IPS-NIHi11 (cell line): ENCODE data around the gene PPP2R2C.
A peak's percentile ranks its signal among the peaks of the same experiment; 100 is the strongest.

Experiments used
- DNase-seq: peaks from one replicate; pipeline ENCODE4 v3.0.0; 2012; ENCODE audit warnings: mixed read lengths, low spot score

PPP2R2C gene

DNA sequence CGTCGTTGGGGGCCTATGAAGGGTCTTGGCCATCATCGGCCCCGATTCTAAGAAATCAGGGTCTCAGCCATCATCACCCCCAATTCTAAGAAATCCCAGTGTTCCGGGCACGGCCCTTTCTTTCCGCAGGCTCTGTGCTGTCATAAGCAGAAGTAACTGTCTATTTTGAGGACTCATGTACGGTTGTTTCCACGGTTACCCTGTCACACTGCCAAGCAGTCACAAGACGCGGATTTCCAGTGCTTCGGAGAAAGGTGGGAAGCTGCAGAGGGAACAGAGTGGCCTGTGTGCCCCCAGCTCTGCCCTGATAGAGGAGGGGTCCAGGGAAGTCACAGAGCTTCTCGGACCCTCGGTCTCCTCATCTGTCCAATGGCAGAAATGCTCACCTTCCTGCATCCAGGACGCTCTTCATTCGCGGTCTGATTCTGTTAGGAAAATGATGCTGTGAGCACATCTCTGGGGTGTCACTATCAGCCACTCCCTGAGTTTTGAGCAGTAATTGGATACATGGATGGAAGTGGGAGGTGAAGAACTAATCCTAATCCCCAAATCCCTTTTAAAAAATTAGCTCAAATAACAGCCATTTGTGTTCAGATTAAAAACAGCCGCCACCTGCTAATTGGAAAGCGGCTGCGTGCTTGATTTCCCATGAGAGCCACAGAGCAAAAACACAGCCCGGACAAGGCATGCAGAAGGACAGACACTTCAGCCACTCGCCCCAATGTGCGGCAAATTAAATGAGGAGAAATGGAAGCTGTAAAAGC lies 129.7 kb downstream of the PPP2R2C start:
- DNase-seq = no peak

DNA sequence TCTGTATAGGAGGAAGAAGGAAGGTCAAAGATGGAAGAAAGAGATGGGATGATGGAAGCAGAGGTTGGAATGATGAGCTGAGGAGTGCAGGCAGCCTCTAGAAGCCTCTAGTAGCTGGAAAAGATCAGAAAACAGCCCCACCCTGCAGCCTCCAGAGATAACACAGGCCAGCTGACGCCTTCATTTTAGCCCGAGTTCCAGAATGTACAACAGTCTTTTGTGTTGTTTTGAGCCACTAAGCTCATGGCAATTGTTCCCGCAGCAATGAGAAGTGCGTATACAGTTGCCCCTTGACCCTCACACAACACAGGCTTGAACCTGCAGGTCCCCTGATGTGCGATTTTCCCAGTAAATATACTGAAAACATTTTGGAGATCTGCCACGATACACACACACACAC lies 130.7 kb downstream of the PPP2R2C start:
- DNase-seq = no peak

DNA sequence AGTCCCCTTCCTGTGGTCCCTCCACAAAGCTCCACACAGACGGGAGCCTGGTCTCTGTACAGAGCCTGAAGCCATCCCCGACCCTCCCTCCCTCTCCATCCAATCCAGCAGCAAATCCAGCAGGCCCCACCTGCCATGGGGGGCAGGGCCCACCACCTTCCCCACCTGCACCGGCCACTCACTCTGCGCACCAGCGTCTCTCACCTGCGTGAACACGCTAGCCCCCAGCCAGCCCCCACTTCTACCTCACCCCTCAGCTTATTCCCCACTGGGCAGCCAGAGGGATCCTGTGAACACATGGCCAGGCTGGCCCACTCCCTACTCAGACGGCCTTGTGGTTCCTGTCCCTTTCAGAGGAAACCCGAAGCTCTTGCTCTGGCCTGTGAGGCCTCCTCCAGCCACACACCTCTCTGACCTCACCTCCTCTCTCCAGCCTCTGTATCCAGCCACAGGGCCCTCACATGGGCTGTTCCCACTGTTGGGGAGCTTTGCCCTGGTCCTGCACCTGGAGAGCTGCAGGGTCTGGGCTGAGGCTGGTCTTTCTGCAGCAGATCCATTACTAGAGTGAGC lies 131.9 kb downstream of the PPP2R2C start:
- DNase-seq = no peak

DNA sequence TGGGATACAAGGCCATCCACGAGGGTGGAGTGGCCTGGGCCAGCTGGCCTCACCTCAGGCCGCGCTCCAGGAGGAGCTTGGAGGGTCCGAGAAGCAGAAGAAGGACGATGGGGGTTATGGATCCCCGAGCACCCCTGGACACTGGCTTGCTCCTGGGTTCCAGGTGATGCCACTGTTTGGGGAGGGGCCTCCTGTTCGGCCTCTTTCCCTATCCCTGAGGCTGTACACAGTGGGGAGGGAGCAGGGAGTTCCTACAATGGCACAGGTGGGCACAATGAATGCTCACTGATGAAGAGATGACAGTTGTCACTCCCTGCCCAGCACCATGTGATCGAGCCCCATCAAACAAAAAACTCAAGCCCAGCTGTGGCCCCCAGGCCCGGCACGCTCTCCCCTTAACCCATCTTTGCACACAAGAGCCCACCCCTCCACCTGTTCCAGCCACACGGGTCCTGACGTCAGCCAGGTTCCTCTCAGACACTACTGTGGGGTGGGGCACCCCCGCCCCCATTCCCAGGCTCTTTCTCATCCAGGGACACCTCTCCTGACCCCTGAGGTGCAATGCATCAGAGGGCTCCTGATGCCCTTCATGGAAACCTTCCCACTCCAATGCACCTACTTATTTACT lies 132.5 kb downstream of the PPP2R2C start:
- no peak for DNase-seq

DNA sequence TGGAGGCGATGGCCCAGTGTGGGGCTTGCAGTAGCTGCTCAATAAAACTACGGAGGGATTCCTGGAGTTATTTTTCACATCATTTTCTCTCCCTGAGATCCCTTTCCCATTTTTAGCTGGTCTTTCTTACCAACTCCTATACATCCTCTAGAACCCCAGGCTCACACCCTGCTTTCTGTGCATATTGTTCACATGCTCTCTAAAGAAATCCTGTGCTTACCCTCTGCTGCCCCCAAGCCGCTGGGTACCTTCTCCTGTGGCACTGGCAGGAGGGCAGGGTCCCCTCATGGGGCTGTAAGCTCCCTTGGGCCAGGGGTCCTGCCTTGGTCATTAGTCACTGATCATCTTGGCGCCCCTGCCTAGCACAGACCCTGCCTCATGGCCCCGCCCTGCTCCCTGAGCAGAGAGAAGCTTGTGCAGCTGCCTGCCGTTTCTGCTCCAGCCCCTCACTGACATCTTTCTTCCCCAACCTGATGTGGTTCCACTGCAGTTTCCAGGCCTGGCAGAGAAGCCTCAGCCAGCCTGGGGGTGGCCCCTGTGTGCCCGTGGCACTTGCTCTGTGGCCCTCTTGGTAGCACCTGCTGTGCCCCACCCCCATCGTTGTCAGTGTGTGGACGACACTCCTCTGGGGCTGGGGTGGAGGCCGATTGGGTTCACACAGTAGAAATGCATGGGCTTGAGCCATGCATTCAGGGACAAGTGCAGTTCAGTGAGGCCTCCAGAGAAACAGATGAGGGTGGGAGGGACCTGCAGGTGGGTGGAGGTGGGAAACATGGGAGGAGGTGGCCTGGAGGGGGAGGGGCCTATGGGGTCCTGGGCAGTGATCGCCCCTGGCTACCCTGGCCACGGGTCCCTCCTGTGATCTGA lies 133.2 kb downstream of the PPP2R2C start:
- no peak for DNase-seq

DNA sequence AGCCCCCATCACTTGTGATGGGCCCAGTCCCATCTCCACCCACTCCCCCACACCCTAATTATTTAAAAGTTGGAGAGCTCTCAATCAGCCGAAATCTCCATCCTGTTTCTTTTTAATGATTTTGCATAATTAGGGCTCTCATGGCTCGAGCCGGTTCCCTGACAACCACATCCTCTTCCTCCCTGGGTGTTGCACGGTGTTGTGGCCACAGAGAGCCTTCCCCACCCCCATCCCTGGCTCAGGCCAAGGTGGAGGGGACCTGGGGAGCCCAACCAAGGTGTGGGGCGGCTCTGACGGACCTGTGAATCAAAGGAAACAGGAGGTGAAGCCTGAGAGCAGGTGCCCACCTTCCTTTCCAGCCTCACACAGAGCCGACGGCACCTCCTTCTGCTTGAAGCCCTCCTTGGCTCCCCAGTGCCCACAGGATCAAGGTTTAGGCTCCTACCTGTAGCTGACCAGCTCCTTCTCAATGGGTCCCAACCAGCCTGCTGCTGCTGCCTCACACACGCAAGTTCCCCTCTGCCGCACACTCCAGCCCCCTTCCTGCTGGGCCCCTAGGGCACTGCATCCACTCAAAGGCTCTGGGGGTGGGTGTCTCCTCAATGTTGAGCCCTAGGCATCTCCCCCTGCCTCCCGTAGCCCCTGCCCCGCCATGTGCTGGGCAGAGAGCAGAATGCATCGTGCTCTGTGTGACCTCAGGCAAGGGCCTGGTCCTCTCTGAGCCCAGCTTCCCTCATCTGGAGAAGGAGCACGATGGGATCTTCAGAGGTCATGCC lies 134.1 kb downstream of the PPP2R2C start:
- DNase-seq = no peak

DNA sequence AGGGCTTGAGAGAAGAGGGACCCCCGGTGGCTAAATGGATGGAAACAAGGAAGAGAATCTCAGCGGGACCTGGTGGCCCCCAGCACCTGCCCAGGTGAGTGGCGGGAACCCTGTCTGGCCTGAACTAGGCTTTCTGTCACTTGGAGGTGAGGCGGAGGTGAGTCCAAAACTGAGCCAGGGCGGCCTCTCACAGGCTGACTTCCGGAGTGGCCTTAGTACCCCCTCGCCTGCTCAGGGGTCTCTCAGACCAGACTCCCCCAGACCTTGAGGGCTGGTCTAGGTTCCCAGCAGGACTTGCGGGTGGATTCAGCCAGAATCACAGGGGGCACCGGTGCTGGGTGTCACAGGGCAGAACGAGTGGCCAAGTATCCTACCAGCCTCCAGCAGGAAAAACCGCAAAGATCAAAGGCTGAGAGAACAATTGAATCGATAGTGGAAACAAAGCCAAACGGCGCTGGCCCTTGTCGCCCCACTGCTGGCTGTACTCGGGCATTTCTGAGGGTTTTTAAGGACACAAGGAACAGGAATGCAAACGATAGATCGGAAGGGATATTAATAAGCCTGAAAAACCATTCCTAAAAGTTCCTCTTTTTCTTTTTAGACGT lies 135.0 kb downstream of the PPP2R2C start:
- peak; percentile 47 for DNase-seq

DNA sequence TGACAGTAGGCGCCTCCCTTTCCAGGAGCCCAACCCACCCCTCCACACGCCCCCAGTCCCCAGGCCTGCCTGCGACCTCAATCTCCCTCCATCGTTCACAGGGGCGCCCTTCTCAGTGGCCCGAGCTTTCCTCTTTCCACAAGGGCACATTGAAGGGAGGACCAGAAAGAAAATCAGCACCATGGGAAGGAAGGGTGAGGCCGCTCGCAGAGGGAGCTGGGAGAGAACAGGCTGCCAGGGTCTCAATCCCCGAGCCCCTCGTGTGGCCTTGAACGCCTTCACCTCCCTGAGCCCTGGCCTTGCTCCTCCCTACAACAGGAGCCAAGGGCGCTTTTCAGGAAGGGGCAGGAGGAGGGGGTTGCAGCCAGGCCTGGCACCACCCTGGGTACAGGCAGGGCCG lies 136.2 kb downstream of the PPP2R2C start:
- no peak for DNase-seq

DNA sequence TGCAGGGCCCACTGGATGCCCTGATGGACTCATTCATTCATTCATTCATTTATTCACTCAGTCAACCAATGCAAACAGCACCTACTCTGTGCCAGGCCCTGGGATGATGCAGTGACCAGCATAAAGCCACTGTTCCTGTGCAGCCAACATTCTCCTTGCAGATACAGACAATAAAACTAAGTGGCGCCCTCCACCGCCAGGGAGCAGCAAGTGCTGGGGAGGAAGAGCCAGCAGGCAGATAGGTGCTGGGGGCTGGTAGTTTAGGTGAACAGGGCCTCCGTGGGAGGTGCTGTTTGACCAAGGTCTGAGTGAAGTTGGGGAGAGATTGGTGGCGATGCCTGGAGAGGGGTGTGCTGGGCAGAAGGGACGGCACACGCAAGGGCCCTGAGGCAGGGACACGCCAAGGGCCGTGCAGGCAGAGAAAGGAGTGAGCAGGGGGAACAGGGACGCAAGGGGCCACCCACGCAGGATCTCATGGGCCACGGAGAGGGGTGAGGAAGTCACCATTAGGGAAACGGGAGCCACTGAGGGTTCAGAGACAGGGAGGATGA lies 137.3 kb downstream of the PPP2R2C start:
- no peak for DNase-seq

DNA sequence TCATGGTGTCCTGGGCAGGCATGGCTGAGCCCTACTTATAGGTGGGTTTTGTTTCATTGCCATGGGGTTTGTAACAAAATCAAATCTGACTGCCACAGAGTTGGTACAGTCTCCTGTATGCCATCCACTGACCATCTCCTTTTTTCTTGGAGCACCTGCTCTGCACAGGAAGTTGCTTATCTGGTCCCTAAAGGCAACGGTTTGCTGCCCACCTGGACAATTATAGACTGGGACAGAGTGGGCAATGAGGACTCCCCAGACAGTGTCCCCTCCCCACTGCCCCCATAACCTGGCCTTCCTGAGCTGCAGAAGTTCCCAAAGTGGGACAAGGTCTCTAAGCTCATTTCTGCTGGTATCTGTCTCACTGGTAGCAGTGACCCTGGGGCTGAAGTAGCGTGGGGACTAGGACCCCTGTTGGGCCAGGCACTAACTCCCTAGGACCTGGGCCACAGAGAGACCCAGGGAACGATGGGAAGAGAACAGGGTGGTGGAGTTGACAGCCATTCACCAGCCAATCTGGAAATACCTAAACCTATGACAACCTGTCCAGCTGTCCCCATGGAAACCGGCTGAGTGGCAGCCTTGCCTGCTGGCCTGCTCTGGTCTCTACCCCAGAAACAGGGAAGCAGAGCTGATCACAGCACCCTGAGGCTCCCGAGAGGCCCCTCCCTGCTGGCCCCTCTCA lies 138.1 kb downstream of the PPP2R2C start:
- DNase-seq = no peak

DNA sequence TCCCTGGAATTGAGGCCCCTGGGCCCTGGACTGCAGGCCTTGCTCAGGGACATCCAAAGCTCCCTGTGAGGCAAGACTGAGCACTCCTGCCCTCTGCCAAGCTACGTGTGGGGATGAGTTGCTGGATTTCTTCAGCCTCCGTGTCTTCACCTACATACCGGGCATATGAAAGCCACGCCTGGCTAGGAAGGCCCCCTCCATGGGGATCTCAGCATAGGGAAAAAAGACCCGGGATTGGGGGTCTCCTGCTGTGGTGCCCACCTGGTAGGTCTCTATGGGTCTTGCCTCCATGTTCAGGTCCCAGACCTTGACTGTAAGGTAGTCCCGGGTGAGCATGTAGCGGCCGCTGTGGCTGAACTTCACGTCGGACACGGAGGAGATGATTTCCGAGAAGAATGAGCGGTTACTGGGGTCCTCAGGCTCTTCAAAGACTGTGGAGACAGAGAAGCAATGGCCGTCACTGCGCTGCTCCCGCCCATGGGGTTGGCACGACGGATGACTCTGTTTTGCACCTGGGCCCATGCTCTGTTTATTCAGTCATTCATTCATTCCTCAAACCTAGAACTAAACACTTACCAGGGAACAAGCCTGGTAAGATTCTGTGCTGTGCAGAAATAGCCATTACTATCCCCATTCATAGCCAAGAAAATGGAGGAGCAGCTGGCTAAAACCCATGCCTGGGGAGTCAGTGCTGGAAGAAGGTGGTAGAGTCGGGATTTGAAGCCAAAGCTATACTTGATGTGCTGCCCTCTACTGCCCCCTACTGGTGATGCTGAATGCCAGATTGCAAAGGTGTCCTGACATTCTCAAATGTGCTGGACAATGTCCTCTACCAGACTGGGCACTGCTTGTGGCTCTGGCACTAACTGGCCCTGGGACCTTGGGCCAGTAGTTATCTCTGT lies 138.9 kb downstream of the PPP2R2C start:
- DNase-seq = no peak

DNA sequence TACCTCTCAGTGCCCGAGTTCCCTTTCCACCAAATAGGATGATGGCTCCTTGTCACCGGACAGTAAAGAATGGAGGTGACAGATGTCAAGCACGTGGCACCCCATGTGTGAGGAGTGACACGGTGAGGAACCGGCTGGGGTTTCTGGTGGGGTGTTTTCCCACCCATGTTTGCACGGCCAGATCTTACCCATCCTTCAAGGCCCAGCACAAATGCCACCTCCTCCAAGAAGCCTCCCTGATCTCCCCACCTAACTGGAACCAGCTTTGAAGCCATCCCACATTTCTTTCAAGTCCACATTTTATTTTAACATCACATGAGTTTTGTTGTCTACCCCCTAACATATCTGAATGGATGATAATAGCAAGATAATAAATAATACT lies 139.8 kb downstream of the PPP2R2C start:
- DNase-seq = no peak

DNA sequence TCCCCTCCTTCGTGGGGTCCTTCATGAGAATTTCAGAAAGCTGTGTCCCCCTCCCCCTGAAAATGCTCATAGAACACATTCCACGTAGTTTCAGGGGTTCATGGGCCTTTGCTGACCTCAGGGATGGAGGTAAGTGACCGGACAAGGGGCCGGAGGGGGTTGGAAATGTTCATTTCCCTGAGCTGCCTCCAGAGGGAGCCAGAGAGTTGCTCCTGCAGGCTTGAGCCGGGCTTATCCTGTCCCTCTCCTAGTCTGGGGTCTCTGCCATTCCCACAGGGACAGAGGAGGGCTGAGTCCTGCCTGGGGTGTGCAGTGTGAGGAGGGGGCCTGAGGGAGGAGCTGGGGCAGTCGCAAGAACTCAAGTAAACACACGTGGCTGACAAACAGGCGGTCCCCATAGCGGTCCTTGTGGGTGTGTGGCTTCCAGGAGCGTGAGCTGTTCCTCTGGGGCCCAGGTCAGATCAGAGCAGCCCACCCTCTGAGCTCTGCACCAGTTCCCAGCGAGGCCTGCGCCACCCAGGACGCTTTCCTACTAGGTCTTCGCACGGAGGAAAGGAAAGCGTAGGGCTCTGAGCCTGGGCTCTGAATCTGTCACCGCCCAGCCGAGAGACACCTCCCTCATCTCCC lies 140.3 kb downstream of the PPP2R2C start:
- peak; percentile 80 for DNase-seq

DNA sequence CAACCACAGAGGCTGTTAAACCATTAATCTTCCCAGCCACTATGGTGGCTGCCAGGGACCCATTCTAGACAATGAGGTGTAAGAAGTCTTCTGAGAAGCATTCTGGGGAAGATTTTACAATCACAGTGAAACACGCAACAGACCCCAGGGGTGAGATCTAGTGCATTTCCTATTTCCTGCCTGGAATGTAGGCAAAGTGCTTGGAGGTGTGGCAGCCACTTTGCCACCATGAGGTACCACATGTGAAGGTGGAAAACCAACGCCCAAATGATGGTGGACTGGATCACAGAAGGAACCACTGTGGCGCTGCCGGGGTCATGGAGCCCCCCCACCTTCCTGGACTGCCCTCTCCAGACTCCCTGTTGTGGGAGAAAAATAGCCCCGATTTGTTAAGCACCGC lies 140.9 kb downstream of the PPP2R2C start:
- DNase-seq = no peak

DNA sequence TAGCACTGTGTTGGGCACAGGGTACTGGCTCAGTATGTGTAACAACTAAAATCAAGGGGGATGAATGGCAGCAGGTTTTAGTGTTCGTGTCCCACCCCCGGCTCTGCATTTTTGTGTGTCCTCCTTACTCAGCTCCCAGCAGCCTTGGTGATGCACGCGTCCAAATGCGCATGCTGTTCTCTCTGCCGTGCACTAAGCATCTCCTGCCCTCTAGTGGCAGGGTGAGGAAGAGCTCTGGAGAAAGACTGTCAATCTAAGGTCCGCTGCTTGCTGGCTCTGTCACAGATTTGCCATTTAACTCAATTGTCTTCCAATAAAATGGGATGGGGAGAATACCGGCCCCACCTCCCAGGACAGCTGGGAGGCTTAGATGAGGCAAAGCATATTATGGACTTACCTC lies 141.4 kb downstream of the PPP2R2C start:
- DNase-seq = peak; percentile 46

DNA sequence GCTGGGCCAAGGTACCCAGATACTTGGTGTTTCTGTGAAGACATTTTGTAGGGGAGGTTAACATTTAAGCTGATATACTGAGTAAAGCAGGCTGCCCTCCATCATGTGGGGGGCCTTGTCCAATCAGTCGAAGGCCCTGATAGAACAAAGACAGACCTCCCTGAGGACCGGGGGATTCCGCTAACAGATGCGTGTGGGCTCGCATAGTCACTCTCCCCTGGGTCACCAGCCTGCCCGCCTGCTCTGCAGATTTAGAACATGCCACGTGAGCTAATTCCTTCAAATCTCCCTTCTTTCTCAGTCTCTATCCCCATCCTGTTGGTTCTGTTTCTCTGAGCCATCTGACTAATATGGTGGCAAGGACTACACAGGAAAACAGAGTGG lies 142.0 kb downstream of the PPP2R2C start:
- DNase-seq = no peak

DNA sequence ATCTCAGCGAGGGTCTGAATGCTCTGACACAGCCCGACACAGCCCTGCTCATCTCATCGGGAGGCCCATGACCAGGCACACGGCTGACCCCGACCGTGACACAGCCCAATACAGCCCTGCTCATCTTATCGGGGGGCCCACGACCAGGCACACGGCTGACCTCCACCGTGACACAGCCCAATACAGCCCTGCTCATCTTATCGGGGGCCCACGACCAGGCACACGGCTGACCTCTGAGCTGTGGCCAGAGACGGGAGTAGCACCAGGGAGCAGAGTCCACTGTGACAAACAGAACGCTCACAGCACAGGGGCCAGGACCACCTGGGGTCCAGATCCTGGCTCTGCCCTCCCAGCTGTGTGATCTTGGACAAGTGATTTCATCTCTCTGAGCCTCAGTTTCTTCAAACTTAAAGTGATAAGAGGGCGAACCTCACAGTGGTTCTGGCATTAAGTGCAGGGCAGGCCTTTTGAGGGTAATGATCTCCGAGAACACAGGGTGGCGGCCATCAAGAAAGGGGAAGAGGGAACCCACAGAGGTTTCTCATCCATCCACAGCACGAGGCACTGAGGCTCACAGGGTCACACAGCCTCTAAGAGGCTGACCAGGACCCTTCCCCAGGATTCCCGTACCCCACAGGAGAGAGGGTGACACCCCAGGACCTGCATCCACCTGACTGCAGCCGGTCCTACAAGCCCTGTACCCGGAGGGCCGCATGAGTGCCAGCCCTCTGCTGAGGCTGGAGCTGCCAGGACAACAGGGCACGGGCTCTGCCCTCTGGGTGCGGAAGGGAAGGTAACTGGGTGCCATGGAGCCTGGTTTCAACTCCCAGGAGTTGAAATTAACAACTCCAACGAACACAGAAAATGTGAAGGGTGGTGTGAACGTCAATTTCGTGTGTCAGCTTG lies 142.7 kb downstream of the PPP2R2C start:
- DNase-seq = no peak

DNA sequence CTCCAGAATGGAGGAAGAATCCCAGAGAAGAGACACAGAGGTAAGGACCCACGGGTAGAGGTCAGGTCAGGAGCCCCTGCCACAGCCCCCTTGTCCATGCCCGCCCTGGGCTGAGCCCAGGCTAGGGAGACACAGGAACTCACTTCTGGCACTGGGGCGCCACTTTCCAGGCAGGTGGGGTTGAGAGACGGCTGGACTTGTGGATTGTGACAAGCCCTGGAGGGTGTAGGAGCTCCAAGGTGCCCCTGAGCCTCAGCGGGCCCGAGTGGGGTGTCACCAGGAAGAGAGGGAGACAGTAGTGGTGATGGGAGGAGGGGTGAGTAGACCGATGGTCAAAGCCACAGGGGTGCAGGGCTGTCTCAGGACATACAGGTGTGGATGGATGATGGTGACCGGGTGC lies 143.9 kb downstream of the PPP2R2C start:
- no peak for DNase-seq
